ENCODE data around the gene SLC27A2. TPM values are rescaled to one million over a fixed set of nuclear protein-coding genes. Genes with fewer than 3 reads are reported as not detected.

Gene SLC27A2
- total and polyA plus RNA-seq, 10 of the 15 experiments (the other 5 are each of a cell fraction or from before 2014, with no cell fraction given): 0.22 to 1.2 (median 0.69) TPM; not detected in 1

- ChIA-PET POLR2A (no interaction called here), RAD21 (ENCODE audit: unreplicated experiment) (no interaction called here), CTCF (interaction anchor here (0.6 kb wide), 1 partner anchor 35 kb away, joined by 4 read pairs; no protein-coding TSS in a partner anchor), SMC1A (ENCODE audit: uncharacterized antibody, unreplicated experiment) (no interaction called here)
- Histone ChIP-seq H3K4me3 (no peak overlapping the region), H3K9ac (ENCODE audit: control insufficient read depth, insufficient read depth, low read length) (no peak overlapping the region), H3K79me2 (ENCODE audit: control insufficient read depth, insufficient read depth, low read length) (no peaks in the 10 kb centered on the region), H3K9me3 (replicated peaks; ENCODE audit: control insufficient read depth, insufficient read depth, low read length) (no peaks in the 10 kb centered on the region), H3K27ac (ENCODE audit: control insufficient read depth, insufficient read depth) (no peak overlapping the region), H3K4me1 (ENCODE audit: control insufficient read depth, insufficient read depth, low read length) (peaks cover 11% of the 10 kb centered on the region), H3K27me3 (replicated peaks in 1 of 2; ENCODE audit: control insufficient read depth in 2 of 2, insufficient read depth in 2 of 2, low read length in 1 of 2) (no peaks in the 10 kb centered on the region; a peak in 1 of 4 replicates), H4K20me1 (ENCODE audit: control insufficient read depth, insufficient read depth) (no peaks in the 10 kb centered on the region), H3K36me3 (ENCODE audit: control insufficient read depth in 2 of 2, insufficient read depth in 2 of 2, low read length in 1 of 2) (no peaks in the 10 kb centered on the region), H2AFZ (ENCODE audit: control insufficient read depth, low read depth, low read length) (no peak overlapping the region), H3K4me2 (ENCODE audit: control insufficient read depth, insufficient read depth) (no peak overlapping the region)
- ATAC-seq (no peak), DNase-seq (ENCODE audit: low read depth, low spot score) (no peak), FAIRE-seq (no peak)
- intact Hi-C loops (cut with micrococcal nuclease; ENCODE audit: unreplicated experiment) (no loop called here), in situ Hi-C loops (cut with MboI) (no loop called here)
- no peak for TF ChIP-seq SMAD1 (IDR thresholded peaks at IDR 0.05; ENCODE audit: low read depth, partially characterized antibody)
- no peak for TF ChIP-seq BHLHE40 (IDR thresholded peaks at IDR 0.05; ENCODE audit: borderline replicate concordance in 1 of 2, low read depth in 2 of 2, low read length in 1 of 2)
- TF ChIP-seq PML (IDR thresholded peaks at IDR 0.05; ENCODE audit: low read length): no peak
- 0 out of 4 replicates have a peak, but pooled peaks of 1 of the 2 experiments have one; percentile 16 for TF ChIP-seq ETV6 (conservative IDR thresholded peaks at IDR 0.05 in 1 of 2, IDR thresholded peaks at IDR 0.05 in 1 of 2; ENCODE audit: borderline replicate concordance in 1 of 2, low read depth in 1 of 2)
- no peak for TF ChIP-seq ESRRA (IDR thresholded peaks at IDR 0.05; ENCODE audit: low read length)
- no peak for TF ChIP-seq FOXM1 (IDR thresholded peaks at IDR 0.05; ENCODE audit: low read depth, low read length)
- TF ChIP-seq E2F8 (IDR thresholded peaks at IDR 0.05; ENCODE audit: low read depth, partially characterized antibody): no peak
- TF ChIP-seq MEF2A (IDR thresholded peaks at IDR 0.05; ENCODE audit: insufficient read depth, low read depth, low read length): no peak
- no peak for TF ChIP-seq IRF4 (IDR thresholded peaks at IDR 0.05; ENCODE audit: low read depth, low read length)
- 46% methylated on average over 5 of the region's 5 CpGs for WGBS (ENCODE audit: insufficient coverage, insufficient replicate concordance, low lambda C conversion rate, missing lambda C conversion rate)
- BruUV-seq (replicated peaks): no TSS peak
These were observed 74.4 kb downstream of the SLC27A2 start for GRCh38 chr15:50256188-50257041.

Measured in GM12878 (cell line).